ENCODE measurements around the gene PARD3.

Gene PARD3

GRCh38 chr10:34156781-34157425 lies 658.2 kb downstream of the PARD3 start:
- no peak for DNase-seq (ENCODE audit: low spot score)

DNA sequence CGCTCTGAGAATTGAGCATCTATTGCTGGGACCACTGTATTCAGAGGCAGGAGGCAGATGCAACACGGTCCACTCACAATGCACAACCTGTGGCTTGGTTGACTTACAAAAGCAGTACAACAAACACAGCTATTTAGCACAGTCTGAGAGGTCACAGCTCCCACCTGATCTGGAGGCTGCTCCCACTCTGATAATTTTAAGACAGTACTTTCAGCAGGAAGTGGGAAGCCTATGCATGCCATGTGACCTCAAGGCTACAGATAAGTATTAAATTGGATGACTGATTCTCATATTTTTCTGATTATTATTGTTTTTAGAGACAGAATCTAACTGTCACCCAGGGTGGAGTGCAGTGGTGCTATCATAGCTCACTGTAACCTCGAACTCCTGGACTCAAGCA lies 659.3 kb downstream of the PARD3 start:
- no peak for DNase-seq (ENCODE audit: low spot score)

DNA sequence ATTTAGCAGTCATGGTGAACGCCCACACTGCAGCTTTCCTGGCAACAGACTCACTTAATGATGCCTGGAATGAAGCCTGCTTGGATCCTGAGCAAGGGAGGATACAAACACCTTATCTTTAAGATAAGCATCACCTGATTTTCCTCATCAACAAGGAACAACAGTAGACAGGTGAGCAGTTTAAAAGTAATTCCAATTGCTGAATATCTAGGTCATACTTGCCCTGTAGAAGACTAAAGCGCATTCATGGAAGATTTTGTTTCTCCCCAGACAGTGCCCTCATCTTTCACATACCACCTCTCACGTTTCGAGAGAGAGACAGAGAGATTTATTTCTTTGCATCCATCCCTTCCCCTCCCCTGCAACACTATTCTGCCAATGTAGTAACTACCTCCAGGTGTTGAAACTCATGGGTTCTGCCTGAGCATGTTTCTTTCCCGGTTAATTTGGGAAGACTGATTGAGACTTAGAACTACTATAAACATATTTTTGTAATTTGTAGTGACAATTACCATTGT lies 660.7 kb downstream of the PARD3 start:
- DNase-seq (ENCODE audit: low spot score): no peak

DNA sequence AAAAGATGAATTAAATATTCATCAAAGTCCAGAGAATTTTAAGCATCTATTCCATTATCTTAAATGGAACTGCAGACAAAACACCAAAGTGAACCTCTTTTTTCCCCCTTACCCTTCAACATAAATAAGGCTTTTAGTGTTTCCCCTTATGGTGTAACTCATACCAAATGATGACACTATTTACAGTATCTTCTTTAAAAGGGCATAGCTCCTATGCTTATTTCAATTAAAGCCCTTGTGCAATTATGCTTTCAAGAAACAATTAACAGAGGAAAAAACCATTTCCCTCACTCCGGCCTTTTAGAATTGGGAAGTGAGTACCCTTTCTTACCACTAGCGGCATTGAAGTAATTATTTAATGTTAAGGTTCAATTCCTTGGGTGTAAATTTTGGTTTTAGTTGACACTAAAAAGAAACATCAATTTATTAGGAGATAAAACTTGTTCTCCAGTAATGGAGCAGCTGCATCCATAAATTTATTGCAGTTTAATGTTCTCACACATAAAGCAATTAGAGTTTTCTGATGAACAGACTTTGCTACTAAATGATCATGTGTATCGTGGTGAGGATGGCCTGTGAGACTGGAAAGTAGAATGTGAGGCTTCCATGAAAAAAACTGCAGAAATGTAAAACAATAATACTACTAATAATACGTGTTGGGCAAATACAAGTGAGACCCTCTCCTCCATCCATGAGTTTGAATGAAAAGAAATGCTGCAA lies 661.3 kb downstream of the PARD3 start:
- DNase-seq (ENCODE audit: low spot score): no peak

DNA sequence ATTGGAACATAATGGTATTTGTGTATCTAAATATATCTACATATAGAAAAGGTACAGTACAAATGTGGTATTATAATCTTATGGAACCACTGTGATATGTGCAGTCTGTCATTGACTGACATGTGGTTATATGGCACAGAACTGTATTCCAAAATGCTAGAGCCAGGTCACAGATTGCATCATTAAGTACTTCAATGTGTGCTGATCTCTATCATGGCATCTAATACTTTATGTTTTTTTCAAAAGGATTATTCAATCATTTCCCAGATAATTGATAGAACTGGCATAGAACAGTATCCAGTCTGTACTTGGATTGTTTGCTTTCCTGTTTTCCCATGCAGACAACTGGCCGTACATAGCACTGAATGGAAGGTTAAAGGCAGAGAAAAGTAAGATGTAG lies 662.7 kb downstream of the PARD3 start:
- DNase-seq (ENCODE audit: low spot score): no peak

GRCh38 chr10:34151931-34152330 lies 663.2 kb downstream of the PARD3 start:
- DNase-seq (ENCODE audit: low spot score): no peak

DNA sequence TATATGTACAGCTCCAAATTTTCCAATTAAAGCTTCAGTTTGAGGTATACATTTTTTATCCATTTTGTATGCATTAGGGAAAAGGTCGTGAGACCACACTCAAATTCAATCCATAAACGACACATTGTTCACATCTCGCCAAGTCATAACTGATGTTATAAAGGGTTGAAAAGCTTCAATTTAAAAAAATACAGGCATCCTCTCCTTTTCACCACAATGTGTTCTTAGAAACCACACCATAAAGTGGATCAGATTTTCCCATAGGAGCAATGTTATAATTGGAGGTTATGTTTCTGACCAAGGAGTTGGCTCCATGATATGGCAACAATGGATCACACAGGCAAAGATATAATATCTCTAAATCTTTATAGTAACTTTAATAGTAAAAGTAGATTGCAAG lies 663.6 kb downstream of the PARD3 start:
- no peak for DNase-seq (ENCODE audit: low spot score)

DNA sequence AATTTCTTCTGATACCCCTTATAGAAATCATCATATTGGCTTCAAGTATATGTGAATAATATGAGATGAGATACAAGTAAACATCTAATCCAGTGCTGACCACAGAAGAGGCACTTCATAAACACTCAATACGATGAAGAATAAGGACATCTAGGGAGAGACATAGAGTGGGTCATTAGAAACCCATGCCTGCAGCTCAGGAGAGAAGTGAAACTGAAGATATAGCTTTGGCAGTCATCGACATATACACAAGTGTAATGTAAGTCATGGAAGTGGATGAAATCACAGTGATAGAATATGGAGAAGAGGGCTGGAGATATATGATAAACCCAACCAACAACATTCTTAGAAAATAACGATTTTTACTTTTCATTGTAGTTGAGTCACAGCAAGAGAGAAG lies 665.0 kb downstream of the PARD3 start:
- no peak for DNase-seq (ENCODE audit: low spot score)

- DNase-seq (ENCODE audit: low spot score): no peak
Measured at GRCh38 chr10:34148305-34148657, 666.8 kb downstream of the PARD3 start.

DNA sequence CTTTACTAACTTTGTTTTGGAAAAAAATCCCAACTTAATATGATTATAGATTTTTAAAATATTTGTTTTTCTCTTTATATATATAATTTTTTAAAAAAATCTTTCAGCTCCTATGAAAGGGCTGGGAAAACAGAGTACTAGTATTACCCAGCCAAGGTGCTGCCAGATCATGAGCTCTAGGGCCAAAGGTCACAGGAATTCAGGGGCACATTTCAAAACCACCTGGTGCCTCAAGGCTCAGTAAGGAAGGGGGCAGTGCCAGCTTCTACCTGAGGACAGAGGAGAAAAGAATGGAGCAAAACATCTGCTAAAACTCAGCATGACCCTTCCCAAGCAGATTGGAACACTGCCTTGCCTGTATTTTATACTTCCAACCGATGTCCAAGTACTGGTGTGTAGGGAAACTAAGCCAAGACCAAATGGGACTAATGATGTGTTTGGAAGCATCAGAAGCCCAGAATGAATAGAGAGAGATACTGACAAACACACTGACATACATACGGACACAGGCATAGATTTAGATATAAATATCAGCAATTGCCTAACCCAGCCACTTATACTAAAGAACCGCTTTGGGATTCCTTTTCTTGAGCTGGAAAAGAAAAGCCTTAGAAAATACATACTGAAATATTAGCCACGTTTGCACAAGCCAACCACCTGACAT lies 667.3 kb downstream of the PARD3 start:
- no peak for DNase-seq (ENCODE audit: low spot score)

- DNase-seq (ENCODE audit: low spot score): no peak
Measured at GRCh38 chr10:34145715-34146114, 669.4 kb downstream of the PARD3 start.

DNA sequence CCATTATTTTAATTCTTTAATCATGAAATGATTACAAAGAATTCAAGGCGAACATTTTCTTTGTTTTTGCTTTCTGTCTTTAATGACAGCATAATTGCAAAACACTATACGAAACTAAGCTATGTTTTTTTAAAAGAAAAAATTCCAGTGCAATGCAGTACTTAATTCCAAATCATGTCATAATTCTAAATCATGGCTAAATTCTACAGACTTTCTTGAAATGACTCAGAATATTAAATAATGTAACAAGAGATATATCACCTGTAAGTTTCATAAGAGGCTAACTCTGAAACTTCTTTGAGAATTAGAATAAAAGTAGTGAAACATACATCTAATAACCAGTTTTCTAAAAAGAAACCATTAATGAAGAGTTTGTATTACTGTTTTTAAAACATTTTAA lies 671.6 kb downstream of the PARD3 start:
- no peak for DNase-seq (ENCODE audit: low spot score)

DNA sequence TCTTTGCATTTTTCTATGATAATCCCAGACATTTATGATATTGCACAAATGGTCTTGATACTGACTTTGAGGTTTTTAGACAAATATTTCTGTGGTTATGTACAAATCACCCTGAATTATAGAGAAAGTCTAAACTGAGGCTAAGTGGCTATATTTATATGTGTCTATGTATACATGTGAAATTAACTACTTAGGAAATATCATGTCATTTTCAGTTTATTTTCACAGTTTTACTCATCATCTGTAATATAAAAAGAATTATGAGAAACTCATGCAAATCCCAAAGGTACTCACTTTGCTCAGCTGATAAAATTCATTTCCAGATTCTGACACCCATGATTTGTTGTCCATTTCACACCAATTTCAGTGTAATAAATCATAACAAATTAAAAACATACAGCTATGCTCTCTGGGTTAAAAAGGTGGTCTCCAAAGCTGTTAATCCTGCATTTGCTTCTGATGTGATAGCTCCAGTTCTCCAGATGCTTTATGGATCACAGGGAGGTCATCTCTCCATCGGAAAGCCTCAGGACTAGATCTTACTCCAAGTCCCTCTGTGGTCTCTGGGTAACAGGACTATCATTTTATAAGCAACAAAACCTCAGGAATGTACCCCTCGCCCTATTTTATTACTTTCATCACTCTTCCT lies 673.9 kb downstream of the PARD3 start:
- DNase-seq (ENCODE audit: low spot score): no peak

- no peak for DNase-seq (ENCODE audit: low spot score)
Measured at GRCh38 chr10:34139559-34139958, 675.5 kb downstream of the PARD3 start.

GRCh38 chr10:34137955-34138354 lies 677.1 kb downstream of the PARD3 start:
- DNase-seq (ENCODE audit: low spot score): no peak

GRCh38 chr10:34137201-34137600 lies 677.9 kb downstream of the PARD3 start:
- no peak for DNase-seq (ENCODE audit: low spot score)

DNA sequence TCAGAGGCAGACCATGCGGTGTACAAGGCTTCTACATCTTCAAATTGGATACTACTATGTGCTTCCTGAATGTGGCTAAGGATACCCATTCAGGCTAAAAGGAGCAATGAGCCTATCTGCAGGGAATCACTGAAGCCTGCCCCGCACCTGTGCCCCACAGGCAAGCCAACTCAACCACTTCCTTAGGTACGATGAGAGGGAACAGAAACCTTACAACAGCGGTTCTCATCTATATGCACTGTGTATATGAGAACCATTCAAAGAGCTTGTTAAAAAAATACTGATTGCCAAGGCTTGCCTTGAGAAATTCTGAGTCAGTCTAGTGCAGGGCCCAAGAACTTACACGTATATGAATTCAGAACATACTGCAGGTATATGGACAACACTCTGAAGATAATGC lies 679.6 kb downstream of the PARD3 start:
- no peak for DNase-seq (ENCODE audit: low spot score)

- no peak for DNase-seq (ENCODE audit: low spot score)
Measured at GRCh38 chr10:34134602-34135001, 680.5 kb downstream of the PARD3 start.

DNA sequence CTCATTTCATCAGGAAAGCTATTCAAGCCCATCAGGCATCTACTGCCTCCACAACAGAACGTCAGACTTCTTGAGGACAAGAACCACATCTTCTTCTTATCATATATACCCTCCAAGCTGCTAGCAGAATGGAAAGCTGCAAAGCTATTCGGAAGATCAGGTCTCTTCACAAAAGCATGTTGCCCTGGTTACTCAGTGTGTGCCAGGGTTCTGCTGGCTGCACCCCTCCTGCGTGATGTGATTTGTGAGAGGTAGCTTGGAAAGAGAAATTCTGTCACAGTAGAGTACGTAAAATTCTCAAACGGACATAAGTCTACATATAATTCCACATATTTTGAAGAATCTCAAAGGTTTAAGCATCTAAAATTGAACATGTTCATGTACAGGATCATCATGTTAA lies 681.7 kb downstream of the PARD3 start:
- no peak for DNase-seq (ENCODE audit: low spot score)

DNA sequence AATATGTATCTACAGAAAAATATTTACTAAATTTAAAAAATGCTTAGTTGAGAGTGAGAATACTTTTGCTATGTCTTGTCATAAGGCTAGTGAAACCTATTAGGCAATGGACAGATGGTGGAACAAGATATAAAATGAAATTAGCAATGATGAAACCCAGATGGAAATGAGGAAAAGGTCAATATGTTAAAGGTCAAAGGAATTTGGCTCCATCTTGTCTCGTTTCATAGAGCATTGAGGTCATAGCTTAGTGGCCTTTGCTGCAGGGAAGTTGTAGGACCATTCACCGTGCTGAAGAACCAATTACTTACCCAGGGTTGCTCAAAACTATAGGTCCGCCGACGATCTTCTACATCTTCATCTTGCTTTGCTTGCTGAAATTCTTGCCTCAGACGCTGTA lies 683.9 kb downstream of the PARD3 start:
- no peak for DNase-seq (ENCODE audit: low spot score)

- DNase-seq (ENCODE audit: low spot score): no peak
Measured at GRCh38 chr10:34127676-34128075, 687.4 kb downstream of the PARD3 start.

- DNase-seq (ENCODE audit: low spot score): no peak
Measured at GRCh38 chr10:34126371-34127151, 688.5 kb downstream of the PARD3 start.
